Upper lobe of right lung (tissue), 1 donor: ENCODE measurements around the gene ZNF511. TPM values are rescaled to one million over a fixed set of nuclear protein-coding genes. Genes with fewer than 3 reads are reported as not detected.

ENCODE experiments used
- ATAC-seq: fragments of 200-7000 bp; cut with Tn5 transposase; one replicate; pipeline ENCODE4 v1.9.1; 2020; ENCODE audit warnings: mild to moderate bottlenecking, moderate library complexity
- DNase-seq: peaks from one replicate; pipeline ENCODE4 v3.0.0-alpha.2; 2020
- H3K27ac ChIP-seq: fragments of 200-600 bp; one replicate; pipeline ENCODE4 v1.8.0; 2022
- H3K27me3 ChIP-seq: fragments of 200-600 bp; one replicate; pipeline ENCODE4 v1.8.0; 2022; ENCODE audit warnings: mild to moderate bottlenecking
- H3K36me3 ChIP-seq: fragments of 200-600 bp; one replicate; pipeline ENCODE4 v1.8.0; 2022
- H3K4me1 ChIP-seq: fragments of 200-600 bp; one replicate; pipeline ENCODE4 v1.8.0; 2022
- H3K4me3 ChIP-seq: fragments of 200-600 bp; one replicate; pipeline ENCODE4 v1.8.0; 2022; ENCODE audit warnings: mild to moderate bottlenecking
- H3K9me3 ChIP-seq: fragments of 200-600 bp; one replicate; pipeline ENCODE4 v1.8.0; 2022
- CTCF ChIP-seq: fragments of 200-600 bp; IDR thresholded peaks from one replicate; pipeline ENCODE4 v1.8.0; 2022; ENCODE audit warnings: antibody characterized with exemption
- intact Hi-C: fragments of 100-400 bp; cut with DNase I; formaldehyde crosslinking; loops from one replicate; pipeline ENCODE4 v1.11.0; 2022
- total RNA-seq: library from RNA; stranded (reverse); fragmentation: NEBNext Ultra II Directional; extraction: Animal tissue kit (Norgen Biotek cat#: 25700); gene quantifications from one replicate; pipeline ENCODE4 v1.2.1, GENCODE V29; 2021
- donor health status: DM: no; HTN: yes; CAD: no; lungs with severe emphysema.

The ZNF511 gene
- total RNA-seq, 1 donor from 2014 or later, result 42.8 TPM

- Histone ChIP-seq H3K27ac (no peak overlapping the region), H3K36me3 (peaks cover 41% of the 10 kb centered on the region)
Measured at GRCh38 chr10:133361773-133362441, 53.2 kb downstream of the ZNF511 start.

More at GRCh38 chr10:133361773-133362441, 53.2 kb downstream of the ZNF511 start:
- no peak overlapping the region for H3K4me3 ChIP-seq
- no peaks in the 10 kb centered on the region for H3K27me3 ChIP-seq
- no peaks in the 10 kb centered on the region for H3K9me3 ChIP-seq
- ATAC-seq (no peak), DNase-seq (no peak)
- peaks cover 5% of the 10 kb centered on the region for H3K4me1 ChIP-seq
- intact Hi-C loops, result no loop called here
- no peak for TF ChIP-seq CTCF

Other genes starting within 250 kb of the ZNF511 start
- gene ADGRA1, start 221.0 kb upstream of the ZNF511 start, total RNA-seq, result not detected
- 14.3 TPM for gene KNDC1, start 148.7 kb upstream of the ZNF511 start, total RNA-seq
- gene UTF1, start 78.7 kb upstream of the ZNF511 start, total RNA-seq, result not detected
- 3.4 TPM for gene VENTX, start 71.1 kb upstream of the ZNF511 start, total RNA-seq
- gene ADAM8, start 32.0 kb upstream of the ZNF511 start, total RNA-seq, result 20.3 TPM
- 44.6 TPM for gene TUBGCP2, start within 50 bp of the ZNF511 start, total RNA-seq
- not detected for gene CALY, start 28.0 kb downstream of the ZNF511 start, total RNA-seq
- not detected for gene PRAP1, start 38.5 kb downstream of the ZNF511 start, total RNA-seq
- 21.2 TPM for gene FUOM, start 49.1 kb downstream of the ZNF511 start, total RNA-seq
- gene ECHS1, start 64.4 kb downstream of the ZNF511 start, total RNA-seq, result 55.8 TPM
- gene PAOX, start 70.3 kb downstream of the ZNF511 start, total RNA-seq, result 6.0 TPM
- 33.0 TPM for gene MTG1, start 85.2 kb downstream of the ZNF511 start, total RNA-seq
- not detected for gene SPRN, start 115.7 kb downstream of the ZNF511 start, total RNA-seq
- 2.6 TPM for gene SCART1, start 145.0 kb downstream of the ZNF511 start, total RNA-seq
- gene CYP2E1, start 218.4 kb downstream of the ZNF511 start, total RNA-seq, result 2.1 TPM